Measurements from ENCODE around the gene TROAP. TPM values are rescaled to one million over a fixed set of nuclear protein-coding genes. Genes with fewer than 3 reads are reported as not detected.

Gene TROAP
- total RNA-seq, 2 donors from 2014 or later, result not detected

- TF ChIP-seq CTCF (IDR thresholded peaks at IDR 0.05) (no peak), POLR2A (IDR thresholded peaks at IDR 0.05) (no peak)
- whole genome bisulfite sequencing, 2 donors, result 95 to 100% methylated on average over 1 of the region's 1 CpG
- no peak overlapping the region for H3K4me3 ChIP-seq
- no peaks in the 10 kb centered on the region for H3K36me3 ChIP-seq (replicated peaks in 1 of 2; ENCODE audit: insufficient read depth in 1 of 2, low read depth in 2 of 2)
- intact Hi-C loops (cut with DNase I), result loop anchor here (10.0 kb wide), 2 partner anchors 143 to 213 kb away; no protein-coding TSS in a partner anchor
- peaks cover 9% of the 10 kb centered on the region for H3K4me1 ChIP-seq
- ATAC-seq (no peak), DNase-seq (no peak)
- H3K9me3 ChIP-seq, result no peaks in the 10 kb centered on the region
- H3K27ac ChIP-seq, result no peak overlapping the region
- H3K27me3 ChIP-seq, result no peaks in the 10 kb centered on the region
Observed at GRCh38 chr12:49362077-49362476, 39.0 kb downstream of the TROAP start.

GRCh38 chr12:49364989-49365388, 41.9 kb downstream of the TROAP start:
- no peaks in the 10 kb centered on the region for H3K36me3 ChIP-seq (replicated peaks in 1 of 2; ENCODE audit: insufficient read depth in 1 of 2, low read depth in 2 of 2)
- intact Hi-C loops (cut with DNase I), result loop anchor here (10.0 kb wide), 2 partner anchors 140 to 210 kb away; no protein-coding TSS in a partner anchor

GRCh38 chr12:49365542-49365941, 42.5 kb downstream of the TROAP start:
- TF ChIP-seq POLR2A (IDR thresholded peaks at IDR 0.05) (no peak), CTCF (IDR thresholded peaks at IDR 0.05) (no peak)
- no peak for DNase-seq
- no peaks in the 10 kb centered on the region for H3K36me3 ChIP-seq (replicated peaks in 1 of 2; ENCODE audit: insufficient read depth in 1 of 2, low read depth in 2 of 2)
- no peak overlapping the region for H3K27ac ChIP-seq
- WGBS, 2 donors, result 66 to 73% methylated on average over 5 of the region's 5 CpGs
- intact Hi-C loops (cut with DNase I), result loop anchor here (10.0 kb wide), 2 partner anchors 139 to 209 kb away; no protein-coding TSS in a partner anchor
- no peak overlapping the region for H3K4me3 ChIP-seq
- ATAC-seq, result no peak
- H3K4me1 ChIP-seq, result peaks cover 28% of the 10 kb centered on the region
- H3K27me3 ChIP-seq, result no peaks in the 10 kb centered on the region
- H3K9me3 ChIP-seq, result no peaks in the 10 kb centered on the region

More at GRCh38 chr12:49364989-49365388, 41.9 kb downstream of the TROAP start:
- no peak for ATAC-seq
- Histone ChIP-seq H3K27me3 (no peaks in the 10 kb centered on the region), H3K27ac (peak overlapping the region in 1 of 4 donors; percentile 22), H3K4me1 (peaks cover 24% of the 10 kb centered on the region), H3K9me3 (no peaks in the 10 kb centered on the region), H3K4me3 (no peak overlapping the region)
- TF ChIP-seq CTCF (IDR thresholded peaks at IDR 0.05), result no peak
- TF ChIP-seq POLR2A (IDR thresholded peaks at IDR 0.05), result no peak
- peak in 1 of 4 donors; percentile 41 for DNase-seq
- 70 to 100% methylated on average over 1 of the region's 1 CpG for WGBS, 2 donors

GRCh38 chr12:49366096-49366651, 43.1 kb downstream of the TROAP start:
- H3K27me3 ChIP-seq, result no peaks in the 10 kb centered on the region
- ATAC-seq (peak; percentile 36), DNase-seq (no peak)
- H3K36me3 ChIP-seq (replicated peaks in 1 of 2; ENCODE audit: insufficient read depth in 1 of 2, low read depth in 2 of 2), result no peaks in the 10 kb centered on the region
- intact Hi-C loops (cut with DNase I), result loop anchor here (10.0 kb wide), 2 partner anchors 139 to 209 kb away; no protein-coding TSS in a partner anchor
- peak overlapping the region; percentile 80 to 96 (median 88) for H3K27ac ChIP-seq
- no peaks in the 10 kb centered on the region for H3K9me3 ChIP-seq
- H3K4me3 ChIP-seq, result peak overlapping the region; percentile 15 to 83
- 9 to 21% methylated on average over 22 to 38 of the region's 38 CpGs for whole genome bisulfite sequencing, 2 donors
- no peak for TF ChIP-seq POLR2A (IDR thresholded peaks at IDR 0.05)
- no peak for TF ChIP-seq CTCF (IDR thresholded peaks at IDR 0.05)
- H3K4me1 ChIP-seq, result peaks cover 28% of the 10 kb centered on the region

Measured in body of pancreas (tissue), 4 donors.